Panc1 (cell line): ENCODE results near the gene TSPAN4.

ENCODE experiments used
- CTCF ChIP-seq: fragments of 450-650 bp; IDR thresholded peaks from 2 replicates; pipeline ENCODE4 v1.5.1; 2017; ENCODE audit warnings: mild to moderate bottlenecking
- POLR2AphosphoS5 ChIP-seq: IDR thresholded peaks from 2 replicates; pipeline ENCODE4 v1.6.1; 2012; ENCODE audit warnings: mild to moderate bottlenecking, low read depth, low read length, moderate library complexity
- REST ChIP-seq, 2 experiments: IDR thresholded peaks; 2 replicates each; pipeline ENCODE4 v1.6.1; 2011 to 2012; ENCODE audit warnings: low read depth in 2 of 2, control low read depth in 1 of 2, low read length in 1 of 2, mild to moderate bottlenecking in 1 of 2, moderate library complexity in 1 of 2; ENCODE audit not compliant: insufficient read depth in 1 of 2
- SIN3A ChIP-seq: IDR thresholded peaks from 2 replicates; pipeline ENCODE4 v1.6.1; 2012; ENCODE audit warnings: low read depth, mild to moderate bottlenecking, low read length, moderate library complexity, borderline replicate concordance; ENCODE audit not compliant: insufficient read depth
- TCF7L2 ChIP-seq: IDR thresholded peaks from 2 replicates; pipeline ENCODE4 v1.6.1; 2011; ENCODE audit warnings: mild to moderate bottlenecking, low read depth, low read length, inconsistent platforms

GRCh38 chr11:812390-812789 is 30.3 kb upstream of the TSPAN4 start:
- no peak for TF ChIP-seq CTCF
- TF ChIP-seq SIN3A, result no peak
- TF ChIP-seq POLR2AphosphoS5, result no peak
- TF ChIP-seq REST (IDR thresholded peaks at IDR 0.05; ENCODE audit: insufficient read depth in 1 of 2, low read depth in 2 of 2, low read length in 1 of 2), result no peak
- TF ChIP-seq TCF7L2, result no peak
